Smooth muscle cell (in vitro differentiated cells): ENCODE results near the gene PCOLCE2. TPM values are rescaled to one million over a fixed set of nuclear protein-coding genes. Genes with fewer than 3 reads are reported as not detected.
A peak's percentile ranks its signal among the peaks of the same experiment; 100 is the strongest.

Experiments used
- DNase-seq: peaks from one replicate; lab custom pipeline; 2025; ENCODE audit not compliant: unreplicated experiment; lab: John Stamatoyannopoulos, UW
- H2AFZ ChIP-seq: fragments of 200-600 bp; sonication (generic); 2 replicates; pipeline ENCODE4 v1.6.0; 2016; ENCODE audit warnings: antibody characterized with exemption, low read depth, mild to moderate bottlenecking
- H3F3A ChIP-seq: fragments of 200-600 bp; sonication (generic); 2 replicates; pipeline ENCODE4 v1.6.0; 2017; ENCODE audit warnings: antibody characterized with exemption, low read depth
- H3K27ac ChIP-seq: fragments of 200-600 bp; sonication (generic); 2 replicates; pipeline ENCODE4 v1.5.1; 2016; ENCODE audit warnings: low read depth, mild to moderate bottlenecking
- H3K27me3 ChIP-seq: fragments of 200-600 bp; sonication (generic); 2 replicates; pipeline ENCODE4 v1.6.1; 2016; ENCODE audit warnings: low read depth, mild to moderate bottlenecking
- H3K36me3 ChIP-seq: fragments of 200-600 bp; sonication (generic); 2 replicates; pipeline ENCODE4 v1.5.1; 2016; ENCODE audit warnings: low read depth
- H3K4me1 ChIP-seq: fragments of 200-600 bp; sonication (generic); 2 replicates; pipeline ENCODE4 v1.5.1; 2016; ENCODE audit warnings: low read depth
- H3K4me2 ChIP-seq: fragments of 200-600 bp; sonication (generic); 2 replicates; pipeline ENCODE4 v1.6.0; 2016; ENCODE audit warnings: mild to moderate bottlenecking
- H3K4me3 ChIP-seq: fragments of 200-600 bp; sonication (generic); 2 replicates; pipeline ENCODE4 v1.5.1; 2016; ENCODE audit warnings: mild to moderate bottlenecking
- H3K79me2 ChIP-seq: fragments of 200-600 bp; sonication (generic); 2 replicates; pipeline ENCODE4 v1.6.0; 2016; ENCODE audit warnings: low read depth, mild to moderate bottlenecking
- H3K9ac ChIP-seq: fragments of 200-600 bp; sonication (generic); 2 replicates; pipeline ENCODE4 v1.6.0; 2016; ENCODE audit warnings: low read depth
- H3K9me3 ChIP-seq: fragments of 200-600 bp; sonication (generic); replicated peaks from 2 replicates; pipeline ENCODE4 v1.5.1; 2016; ENCODE audit warnings: low read depth
- H4K20me1 ChIP-seq: fragments of 200-600 bp; sonication (generic); 2 replicates; pipeline ENCODE4 v1.6.0; 2016; ENCODE audit warnings: low read depth
- CTCF ChIP-seq: fragments of 200-600 bp; sonication (generic); IDR thresholded peaks from 2 replicates; pipeline ENCODE4 v1.5.1; 2017; ENCODE audit warnings: borderline replicate concordance, mild to moderate bottlenecking, antibody characterized with exemption; ENCODE audit not compliant: insufficient read depth, poor library complexity, severe bottlenecking
- WGBS: methylation state at CpG from one replicate; pipeline ENCODE4 v1.1.7; 2016; ENCODE audit warnings: low lambda C conversion rate; 5-methylcytosine and 5-hydroxymethylcytosine counted together
- polyA plus RNA-seq: library from polyadenylated mRNA; unstranded; fragments of >200 nt; fragmentation: Nextera tagmentation; extraction: Ambion mirVana; gene quantifications from 2 replicates; pipeline ENCODE4 v1.2.1, GENCODE V29; 2016
- total RNA-seq: library from RNA; depleted of rRNA; stranded (reverse); fragments of >200 nt; gene quantifications from 2 replicates; pipeline ENCODE4 v1.2.3, GENCODE V29; 2014

The PCOLCE2 gene
- total and polyA plus RNA-seq, 2 experiments from 2014 or later = 32.5 to 80.9 TPM

- 58% methylated on average over 2 of the region's 2 CpGs for WGBS
- no peaks in the 10 kb centered on the region for H3K9me3 ChIP-seq
- H3F3A ChIP-seq = peaks cover 16% of the 10 kb centered on the region
- TF ChIP-seq CTCF = no peak
- H2AFZ ChIP-seq = no peak overlapping the region
- H3K27me3 ChIP-seq = no peaks in the 10 kb centered on the region
- H3K4me3 ChIP-seq = no peak overlapping the region
- H4K20me1 ChIP-seq = no peaks in the 10 kb centered on the region
- H3K4me2 ChIP-seq = no peak overlapping the region
- no peaks in the 10 kb centered on the region for H3K79me2 ChIP-seq
- peaks cover 3% of the 10 kb centered on the region for H3K4me1 ChIP-seq
- no peaks in the 10 kb centered on the region for H3K36me3 ChIP-seq
- no peak overlapping the region for H3K9ac ChIP-seq
- DNase-seq = no peak
- H3K27ac ChIP-seq = no peak overlapping the region
These were observed 41.9 kb downstream of the PCOLCE2 start for GRCh38 chr3:142846779-142847577.

GRCh38 chr3:142844339-142844977 is 44.4 kb downstream of the PCOLCE2 start:
- Histone ChIP-seq H3K4me1 (no peaks in the 10 kb centered on the region), H2AFZ (no peak overlapping the region)

GRCh38 chr3:142839831-142840230 is 49.1 kb downstream of the PCOLCE2 start:
- H3K4me1 ChIP-seq = no peaks in the 10 kb centered on the region
- no peak overlapping the region for H3K27ac ChIP-seq
- no peak overlapping the region for H2AFZ ChIP-seq
- no peak for DNase-seq
- WGBS = 96% methylated on average over 2 of the region's 2 CpGs
- no peaks in the 10 kb centered on the region for H3K79me2 ChIP-seq
- no peak overlapping the region for H3K4me2 ChIP-seq
- no peak overlapping the region for H3K4me3 ChIP-seq
- no peaks in the 10 kb centered on the region for H4K20me1 ChIP-seq
- H3F3A ChIP-seq = no peaks in the 10 kb centered on the region
- no peaks in the 10 kb centered on the region for H3K27me3 ChIP-seq
- no peak for TF ChIP-seq CTCF
- H3K9me3 ChIP-seq = no peaks in the 10 kb centered on the region
- no peaks in the 10 kb centered on the region for H3K36me3 ChIP-seq
- H3K9ac ChIP-seq = no peak overlapping the region

More at GRCh38 chr3:142844339-142844977, 44.4 kb downstream of the PCOLCE2 start:
- H3K4me2 ChIP-seq = no peak overlapping the region
- no peaks in the 10 kb centered on the region for H3K9me3 ChIP-seq
- no peaks in the 10 kb centered on the region for H3F3A ChIP-seq
- TF ChIP-seq CTCF = peak; percentile 42
- no peaks in the 10 kb centered on the region for H4K20me1 ChIP-seq
- H3K79me2 ChIP-seq = no peaks in the 10 kb centered on the region
- no peak overlapping the region for H3K27ac ChIP-seq
- H3K27me3 ChIP-seq = no peaks in the 10 kb centered on the region
- H3K4me3 ChIP-seq = no peak overlapping the region
- 67% methylated on average over 4 of the region's 4 CpGs for WGBS
- H3K36me3 ChIP-seq = no peaks in the 10 kb centered on the region
- no peak overlapping the region for H3K9ac ChIP-seq
- no peak for DNase-seq
